ENCODE data around the gene HOXD8. TPM values are rescaled to one million over a fixed set of nuclear protein-coding genes. Genes with fewer than 3 reads are reported as not detected.

HOXD8 gene
- total RNA-seq, 1 donor from 2014 or later, result not detected

DNA sequence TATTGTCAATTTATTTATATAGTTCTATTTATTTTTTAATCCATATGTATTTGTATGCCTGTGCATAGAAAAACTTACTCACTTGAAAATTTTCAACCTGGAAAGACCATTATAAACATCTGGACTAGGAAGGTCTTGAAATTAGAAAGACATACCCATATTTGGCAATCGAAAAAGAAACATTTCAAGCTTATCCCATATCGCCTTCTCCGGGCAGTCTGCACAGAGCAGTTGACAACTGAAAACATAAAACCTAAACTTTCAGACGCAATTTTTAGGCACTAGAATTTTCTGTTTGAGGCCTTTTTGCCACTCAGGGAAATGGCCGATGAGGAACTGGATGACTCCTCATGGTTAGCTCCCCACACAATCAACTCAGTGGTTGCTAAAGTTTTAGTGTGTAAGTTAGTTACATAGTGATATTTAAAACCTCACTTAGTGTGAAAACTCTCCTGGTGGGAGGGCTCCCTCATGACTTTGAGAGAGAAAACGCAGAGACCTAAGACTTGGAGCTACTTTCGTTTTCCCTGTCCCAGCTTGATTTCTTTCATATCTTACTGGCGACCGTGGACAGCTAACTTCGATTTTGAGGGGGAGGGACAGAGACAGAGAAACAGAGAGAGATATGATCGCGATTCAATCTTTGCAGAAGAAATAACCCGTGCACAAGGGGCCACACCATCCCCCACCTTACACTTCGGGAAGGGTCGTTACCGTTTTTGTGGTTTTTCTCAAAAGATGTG, 33.1 kb upstream of the HOXD8 start:
- H3K4me1 Mint-ChIP-seq (ENCODE audit: low read depth), result peaks cover 6% of the 10 kb centered on the region
- peaks cover 89% of the 10 kb centered on the region for H3K27me3 Mint-ChIP-seq
- no peak overlapping the region for H3K4me3 Mint-ChIP-seq (ENCODE audit: low read depth)
- no peaks in the 10 kb centered on the region for H3K9me3 Mint-ChIP-seq (ENCODE audit: low read depth)
- no peak overlapping the region for H3K27ac Mint-ChIP-seq
- H3K36me3 Mint-ChIP-seq (ENCODE audit: insufficient read depth), result no peaks in the 10 kb centered on the region
- TF ChIP-seq, protein P1, sequence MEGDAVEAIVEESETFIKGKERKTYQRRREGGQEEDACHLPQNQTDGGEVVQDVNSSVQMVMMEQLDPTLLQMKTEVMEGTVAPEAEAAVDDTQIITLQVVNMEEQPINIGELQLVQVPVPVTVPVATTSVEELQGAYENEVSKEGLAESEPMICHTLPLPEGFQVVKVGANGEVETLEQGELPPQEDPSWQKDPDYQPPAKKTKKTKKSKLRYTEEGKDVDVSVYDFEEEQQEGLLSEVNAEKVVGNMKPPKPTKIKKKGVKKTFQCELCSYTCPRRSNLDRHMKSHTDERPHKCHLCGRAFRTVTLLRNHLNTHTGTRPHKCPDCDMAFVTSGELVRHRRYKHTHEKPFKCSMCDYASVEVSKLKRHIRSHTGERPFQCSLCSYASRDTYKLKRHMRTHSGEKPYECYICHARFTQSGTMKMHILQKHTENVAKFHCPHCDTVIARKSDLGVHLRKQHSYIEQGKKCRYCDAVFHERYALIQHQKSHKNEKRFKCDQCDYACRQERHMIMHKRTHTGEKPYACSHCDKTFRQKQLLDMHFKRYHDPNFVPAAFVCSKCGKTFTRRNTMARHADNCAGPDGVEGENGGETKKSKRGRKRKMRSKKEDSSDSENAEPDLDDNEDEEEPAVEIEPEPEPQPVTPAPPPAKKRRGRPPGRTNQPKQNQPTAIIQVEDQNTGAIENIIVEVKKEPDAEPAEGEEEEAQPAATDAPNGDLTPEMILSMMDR (IDR thresholded peaks at IDR 0.05; ENCODE audit: unreplicated experiment), result no peak
- no peak for DNase-seq (ENCODE audit: low spot score, unreplicated experiment)

DNA sequence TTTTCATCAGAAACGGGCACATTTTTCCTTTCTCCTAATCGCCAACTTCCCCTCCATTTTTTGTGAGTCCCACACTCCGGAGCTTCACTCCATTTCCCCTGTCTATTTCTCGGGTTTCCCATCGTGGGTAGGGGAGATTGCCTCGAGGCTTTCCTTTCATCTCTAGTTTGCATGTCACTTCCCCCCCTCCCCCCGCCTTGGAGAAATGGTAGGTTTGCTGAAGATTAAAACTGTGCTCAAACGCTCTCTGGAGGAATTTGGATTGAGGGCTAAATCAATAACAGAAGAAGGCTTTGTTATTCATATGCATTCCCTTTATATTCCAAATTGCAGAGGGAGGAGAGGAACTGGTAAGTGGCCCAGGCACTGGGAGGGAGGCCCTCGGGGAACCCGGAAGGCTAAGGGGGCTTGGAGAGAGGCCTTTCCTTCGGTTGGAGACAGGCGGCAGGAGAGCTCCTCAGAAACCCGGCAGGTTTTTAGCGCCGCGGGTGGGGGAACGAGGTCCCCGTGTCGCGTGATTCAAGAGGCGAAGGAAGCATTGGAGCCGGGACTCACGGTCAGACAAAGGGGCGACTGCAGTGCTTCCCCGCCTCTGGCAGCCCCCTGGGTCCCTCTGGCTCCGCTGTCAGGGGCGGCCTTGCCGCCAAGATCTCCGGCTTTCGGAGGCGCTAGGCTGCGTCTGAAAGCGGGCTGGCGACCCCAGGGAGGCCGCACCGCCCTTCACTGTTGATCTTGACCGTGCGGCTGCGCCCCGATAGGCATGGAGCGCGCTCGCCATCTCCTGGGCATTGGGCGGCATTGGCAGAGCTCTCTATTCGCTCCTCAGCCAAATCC, 32.3 kb upstream of the HOXD8 start:
- H3K9me3 Mint-ChIP-seq (ENCODE audit: low read depth), result no peaks in the 10 kb centered on the region
- H3K27ac Mint-ChIP-seq, result peak overlapping the region; percentile 67
- no peaks in the 10 kb centered on the region for H3K36me3 Mint-ChIP-seq (ENCODE audit: insufficient read depth)
- TF ChIP-seq, protein P1 (IDR thresholded peaks at IDR 0.05; ENCODE audit: unreplicated experiment), result peak; percentile 91
- H3K4me3 Mint-ChIP-seq (ENCODE audit: low read depth), result no peak overlapping the region
- peaks cover 4% of the 10 kb centered on the region for H3K4me1 Mint-ChIP-seq (ENCODE audit: low read depth)
- H3K27me3 Mint-ChIP-seq, result peaks cover 89% of the 10 kb centered on the region
- DNase-seq (ENCODE audit: low spot score, unreplicated experiment), result peak; percentile 77

DNA sequence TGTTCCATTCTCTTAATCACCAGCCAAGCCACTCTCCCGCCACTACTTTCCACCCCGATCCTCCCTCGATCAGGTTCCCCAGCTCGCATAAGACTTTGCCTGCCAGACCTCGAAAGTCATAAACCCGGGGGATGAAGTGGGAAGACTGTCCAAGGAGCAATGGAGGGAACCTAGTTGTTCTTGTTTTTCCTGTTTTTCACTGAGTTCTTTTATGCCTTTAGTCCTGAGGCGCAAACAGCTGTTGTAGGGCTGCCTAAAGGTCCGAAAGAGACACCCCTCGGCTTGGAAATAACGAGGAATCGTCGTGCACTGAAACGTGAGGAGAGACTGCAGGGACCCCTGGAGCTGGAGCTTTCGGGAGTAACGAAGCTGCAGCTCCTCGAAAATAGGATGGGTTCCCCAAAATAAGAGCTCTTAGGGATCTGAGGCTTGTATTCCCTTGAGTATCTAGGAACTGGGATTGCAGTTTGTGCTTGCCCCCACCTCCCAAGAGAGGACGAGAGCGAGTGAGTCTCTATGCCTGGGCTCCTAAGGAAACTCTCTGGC, 31.6 kb upstream of the HOXD8 start:
- H3K27me3 Mint-ChIP-seq, result peaks cover 95% of the 10 kb centered on the region
- no peaks in the 10 kb centered on the region for H3K36me3 Mint-ChIP-seq (ENCODE audit: insufficient read depth)
- TF ChIP-seq, protein P1 (IDR thresholded peaks at IDR 0.05; ENCODE audit: unreplicated experiment), result no peak
- DNase-seq (ENCODE audit: low spot score, unreplicated experiment), result no peak
- H3K4me1 Mint-ChIP-seq (ENCODE audit: low read depth), result peaks cover 4% of the 10 kb centered on the region
- H3K4me3 Mint-ChIP-seq (ENCODE audit: low read depth), result no peak overlapping the region
- H3K9me3 Mint-ChIP-seq (ENCODE audit: low read depth), result no peaks in the 10 kb centered on the region
- peak overlapping the region; percentile 67 for H3K27ac Mint-ChIP-seq

DNA sequence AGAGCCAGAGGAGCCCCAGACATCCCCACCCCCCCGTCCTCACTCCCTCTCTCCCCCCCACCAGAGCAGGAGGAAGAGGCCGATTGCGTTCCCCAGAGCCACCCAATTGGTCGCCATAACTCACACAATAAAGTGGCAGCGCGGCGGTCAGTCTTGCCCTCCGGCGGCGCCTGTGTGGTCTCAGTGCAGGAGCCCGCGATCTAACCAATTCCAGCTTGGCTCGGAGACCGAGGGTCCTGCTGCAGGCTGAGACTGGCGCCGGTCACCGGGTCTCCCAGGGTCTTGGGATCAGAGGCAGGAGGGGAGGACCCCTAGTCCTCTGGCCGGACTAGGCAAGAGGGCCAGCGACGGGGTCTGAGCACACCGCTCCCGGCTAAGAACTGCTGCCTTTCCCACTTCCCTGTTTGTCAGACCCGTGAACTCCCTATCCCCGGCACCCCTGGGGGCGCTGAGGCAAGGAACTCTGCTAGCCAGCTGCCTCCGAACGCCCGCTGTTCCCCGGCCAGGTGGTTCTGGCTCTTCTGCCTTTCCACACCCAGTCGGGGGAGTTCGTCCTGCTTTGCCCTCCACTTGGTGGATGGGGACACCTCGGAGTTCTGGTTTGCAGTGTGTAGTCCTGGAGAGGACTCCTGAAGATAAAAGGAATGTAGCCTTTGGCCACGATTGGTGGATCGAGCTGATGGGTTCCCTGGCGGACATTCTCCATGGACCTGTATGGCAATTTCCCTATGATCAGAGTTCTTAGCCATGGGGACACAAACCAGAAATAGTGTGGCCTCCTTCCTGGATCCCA, 30.9 kb upstream of the HOXD8 start:
- no peak overlapping the region for H3K27ac Mint-ChIP-seq
- TF ChIP-seq, protein P1 (IDR thresholded peaks at IDR 0.05; ENCODE audit: unreplicated experiment), result no peak
- DNase-seq (ENCODE audit: low spot score, unreplicated experiment), result no peak
- H3K36me3 Mint-ChIP-seq (ENCODE audit: insufficient read depth), result no peaks in the 10 kb centered on the region
- no peaks in the 10 kb centered on the region for H3K9me3 Mint-ChIP-seq (ENCODE audit: low read depth)
- H3K4me3 Mint-ChIP-seq (ENCODE audit: low read depth), result no peak overlapping the region
- peaks cover 4% of the 10 kb centered on the region for H3K4me1 Mint-ChIP-seq (ENCODE audit: low read depth)
- H3K27me3 Mint-ChIP-seq, result peaks cover 96% of the 10 kb centered on the region

Measured in progenitor cell of endocrine pancreas (in vitro differentiated cells).